Panc1 (cell line): ENCODE measurements around the gene POLR2C.

ENCODE experiments used
- CTCF ChIP-seq: fragments of 450-650 bp; IDR thresholded peaks from 2 replicates; pipeline ENCODE4 v1.5.1; 2017; ENCODE audit warnings: mild to moderate bottlenecking
- POLR2AphosphoS5 ChIP-seq: IDR thresholded peaks from 2 replicates; pipeline ENCODE4 v1.6.1; 2012; ENCODE audit warnings: mild to moderate bottlenecking, low read depth, low read length, moderate library complexity
- REST ChIP-seq, 2 experiments: IDR thresholded peaks; 2 replicates each; pipeline ENCODE4 v1.6.1; 2011 to 2012; ENCODE audit warnings: low read depth in 2 of 2, control low read depth in 1 of 2, low read length in 1 of 2, mild to moderate bottlenecking in 1 of 2, moderate library complexity in 1 of 2; ENCODE audit not compliant: insufficient read depth in 1 of 2

GRCh38 chr16:57513371-57514102 is 51.1 kb downstream of the POLR2C start:
- TF ChIP-seq CTCF (no peak), REST (IDR thresholded peaks at IDR 0.05; ENCODE audit: insufficient read depth in 1 of 2, low read depth in 2 of 2, low read length in 1 of 2) (no peak), POLR2AphosphoS5 (no peak)
